OCI-LY3 (cell line): ENCODE data around the gene POM121C.
A peak's percentile ranks its signal among the peaks of the same experiment; 100 is the strongest.
"Not testable (repeated sequence)": the region's sequence is repeated elsewhere in the genome, so short reads cannot be mapped to it uniquely, and the experiment has no call there.

Experiments
- H2AFZ ChIP-seq: fragments of 200-600, 300-600 bp; shearing (Covaris generic); 2 replicates; pipeline ENCODE4 v1.6.0; 2014; ENCODE audit warnings: antibody characterized with exemption, low read depth, low read length
- H3K27ac ChIP-seq: fragments of 200-600, 300-600 bp; sonication (generic); 2 replicates; pipeline ENCODE4 v1.5.1; 2014; ENCODE audit warnings: mild to moderate bottlenecking, low read length, moderate library complexity, mixed read lengths
- H3K27me3 ChIP-seq: fragments of 200-600, 300-600 bp; sonication (generic); 2 replicates; pipeline ENCODE4 v1.6.1; 2014; ENCODE audit warnings: low read depth, low read length, mixed read lengths
- H3K36me3 ChIP-seq: fragments of 200-600, 300-600 bp; sonication (generic); replicated peaks from 2 replicates; pipeline ENCODE3; 2014; ENCODE audit warnings: low read depth, low read length, mixed read lengths
- H3K4me1 ChIP-seq: fragments of 300-600, 200-600 bp; sonication (generic); 2 replicates; pipeline ENCODE4 v1.6.1; 2014; ENCODE audit warnings: low read length, mixed read lengths
- H3K4me2 ChIP-seq: fragments of 200-600, 300-600 bp; sonication (generic); 2 replicates; pipeline ENCODE4 v1.6.1; 2014; ENCODE audit warnings: low read length, mixed read lengths
- H3K4me3 ChIP-seq: fragments of 300-600, 200-600 bp; sonication (generic); 2 replicates; pipeline ENCODE4 v1.5.1; 2014; ENCODE audit warnings: antibody characterized with exemption, mild to moderate bottlenecking, low read length, moderate library complexity
- H3K79me2 ChIP-seq: fragments of 300-600, 200-600 bp; shearing (Covaris generic); 2 replicates; pipeline ENCODE4 v1.6.1; 2014; ENCODE audit warnings: mild to moderate bottlenecking, low read length, mixed read lengths
- H3K9ac ChIP-seq: fragments of 300-600, 200-600 bp; shearing (Covaris generic); 2 replicates; pipeline ENCODE4 v1.6.0; 2014; ENCODE audit warnings: mild to moderate bottlenecking, low read length, moderate library complexity
- H3K9me3 ChIP-seq: fragments of 200-600, 300-600 bp; shearing (Covaris generic); 2 replicates; pipeline ENCODE4 v1.6.1; 2014; ENCODE audit warnings: low read length, mixed read lengths; ENCODE audit not compliant: insufficient read depth
- H4K20me1 ChIP-seq: fragments of 200-600, 300-600 bp; sonication (generic); 2 replicates; pipeline ENCODE4 v1.6.1; 2016; ENCODE audit warnings: low read length, mixed read lengths; ENCODE audit not compliant: insufficient read depth
- CTCF ChIP-seq: fragments of 200-600, 300-600 bp; sonication (generic); IDR thresholded peaks from 2 replicates; pipeline ENCODE4 v1.5.1; 2014; ENCODE audit warnings: antibody characterized with exemption, low read length, low read depth

POM121C gene

GRCh38 chr7:75470166-75470565 is 15.9 kb downstream of the POM121C start:
- H3K27me3 ChIP-seq, H3K36me3 ChIP-seq, H3K9me3 ChIP-seq: not testable (repeated sequence)

DNA sequence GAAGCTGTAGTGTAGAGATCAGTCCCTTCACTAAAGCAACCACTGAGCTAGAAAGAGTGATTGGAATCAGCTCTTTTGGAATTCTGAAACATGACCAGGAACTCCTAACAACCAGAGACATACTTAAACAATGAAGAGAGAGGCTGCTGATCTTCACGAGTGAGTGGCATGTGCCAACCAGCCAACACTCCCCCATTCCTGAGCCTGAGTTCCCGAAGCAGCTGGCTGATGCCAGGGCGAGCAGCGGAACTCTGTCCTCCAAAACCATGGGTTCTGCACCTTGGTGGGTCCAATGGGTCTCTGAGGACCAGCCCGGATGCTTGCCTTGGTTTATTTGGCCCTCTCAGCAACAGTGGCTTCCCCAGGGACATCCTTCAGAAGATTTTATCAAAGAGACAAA is 25.6 kb downstream of the POM121C start:
- not testable (repeated sequence) for H3K4me2 ChIP-seq, H3K79me2 ChIP-seq

More at GRCh38 chr7:75470166-75470565, 15.9 kb downstream of the POM121C start:
- H3K4me2 ChIP-seq, H4K20me1 ChIP-seq, H3K27ac ChIP-seq, H2AFZ ChIP-seq, H3K4me3 ChIP-seq, H3K9ac ChIP-seq, H3K79me2 ChIP-seq, H3K4me1 ChIP-seq: not testable (repeated sequence)

GRCh38 chr7:75458034-75458433 is 28.1 kb downstream of the POM121C start:
- H3K79me2 ChIP-seq, H3K4me1 ChIP-seq, H2AFZ ChIP-seq, H3K4me2 ChIP-seq, H3K9me3 ChIP-seq, H3K27ac ChIP-seq, H3K4me3 ChIP-seq, H3K36me3 ChIP-seq, H3K9ac ChIP-seq, H3K27me3 ChIP-seq, H4K20me1 ChIP-seq: not testable (repeated sequence)

More for the DNA sequence above, 25.6 kb downstream of the POM121C start:
- not testable (repeated sequence) for H3K27ac ChIP-seq, H3K9me3 ChIP-seq, H3K4me1 ChIP-seq, H3K36me3 ChIP-seq, H3K27me3 ChIP-seq, H4K20me1 ChIP-seq, H2AFZ ChIP-seq, H3K4me3 ChIP-seq, H3K9ac ChIP-seq

DNA sequence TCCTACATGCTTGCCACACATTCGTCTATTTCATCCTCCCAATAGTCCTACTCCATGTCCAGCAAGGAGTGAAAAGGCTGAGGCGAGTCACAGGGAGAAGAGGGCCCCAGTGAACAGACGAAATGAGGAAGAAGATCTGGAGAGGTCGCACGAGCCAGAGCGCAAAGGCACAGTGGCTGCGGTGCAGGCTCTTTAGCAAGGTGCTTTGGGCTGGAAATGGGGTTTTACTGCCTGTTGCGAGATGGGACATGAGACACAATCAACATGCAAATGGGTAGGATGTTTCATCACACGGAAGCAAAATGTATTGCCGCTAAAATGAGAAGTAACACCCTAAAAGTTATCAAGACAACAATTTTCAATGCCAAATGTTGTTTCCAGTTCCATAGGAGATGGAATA is 29.7 kb downstream of the POM121C start:
- H3K9me3 ChIP-seq, H3K4me1 ChIP-seq: not testable (repeated sequence)

GRCh38 chr7:75452494-75452955 is 33.6 kb downstream of the POM121C start:
- not testable (repeated sequence) for H3K36me3 ChIP-seq, H3K79me2 ChIP-seq, H3K9ac ChIP-seq, H2AFZ ChIP-seq, H3K4me2 ChIP-seq, H4K20me1 ChIP-seq, H3K4me1 ChIP-seq, H3K27me3 ChIP-seq, H3K9me3 ChIP-seq, H3K27ac ChIP-seq, H3K4me3 ChIP-seq
- peak; percentile 33 for TF ChIP-seq CTCF

More for the DNA sequence above, 29.7 kb downstream of the POM121C start:
- not testable (repeated sequence) for H2AFZ ChIP-seq, H3K79me2 ChIP-seq, H4K20me1 ChIP-seq, H3K27me3 ChIP-seq, H3K4me3 ChIP-seq, H3K36me3 ChIP-seq, H3K9ac ChIP-seq, H3K27ac ChIP-seq, H3K4me2 ChIP-seq

GRCh38 chr7:75449946-75450345 is 36.2 kb downstream of the POM121C start:
- not testable (repeated sequence) for H3K9ac ChIP-seq, H2AFZ ChIP-seq

GRCh38 chr7:75442465-75443111 is 43.5 kb downstream of the POM121C start:
- not testable (repeated sequence) for H3K36me3 ChIP-seq, H4K20me1 ChIP-seq, H3K4me1 ChIP-seq, H3K79me2 ChIP-seq, H3K27me3 ChIP-seq, H3K9me3 ChIP-seq, H3K27ac ChIP-seq, H2AFZ ChIP-seq
- Histone ChIP-seq H3K9ac (peak overlapping the region; percentile 51), H3K4me3 (peak overlapping the region; percentile 77), H3K4me2 (peak overlapping the region; percentile 60)

More at GRCh38 chr7:75449946-75450345, 36.2 kb downstream of the POM121C start:
- H4K20me1 ChIP-seq, H3K4me2 ChIP-seq, H3K4me1 ChIP-seq, H3K27ac ChIP-seq, H3K36me3 ChIP-seq, H3K79me2 ChIP-seq, H3K4me3 ChIP-seq, H3K27me3 ChIP-seq, H3K9me3 ChIP-seq: not testable (repeated sequence)

DNA sequence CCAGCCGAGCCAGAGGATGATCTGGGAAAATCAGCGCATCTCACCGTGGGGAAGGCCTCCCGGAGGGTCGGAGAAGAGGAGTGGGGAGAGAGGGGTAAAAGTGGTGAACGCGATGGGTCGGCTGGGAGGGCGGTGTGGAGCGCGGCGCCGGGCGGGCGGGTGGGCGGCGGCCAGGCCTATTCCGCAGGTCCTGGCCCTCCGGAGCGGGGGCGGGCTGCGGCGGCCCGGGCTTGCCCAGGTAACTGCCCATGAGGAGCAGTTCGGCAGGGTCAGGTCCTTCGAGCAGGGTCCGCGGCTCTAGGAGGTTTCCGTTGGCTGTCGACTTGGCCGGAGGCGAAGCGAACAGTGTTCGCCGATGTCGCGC is 44.0 kb downstream of the POM121C start:
- not testable (repeated sequence) for H3K36me3 ChIP-seq, H4K20me1 ChIP-seq, H2AFZ ChIP-seq, H3K79me2 ChIP-seq, H3K27ac ChIP-seq, H3K4me1 ChIP-seq, H3K9me3 ChIP-seq, H3K27me3 ChIP-seq
- H3K4me2 ChIP-seq: peak overlapping the region; percentile 54
- H3K9ac ChIP-seq: peak overlapping the region; percentile 27; the same call in 1 of the 2 replicates
- H3K4me3 ChIP-seq: peak overlapping the region; percentile 68; the same call in 1 of the 2 replicates

DNA sequence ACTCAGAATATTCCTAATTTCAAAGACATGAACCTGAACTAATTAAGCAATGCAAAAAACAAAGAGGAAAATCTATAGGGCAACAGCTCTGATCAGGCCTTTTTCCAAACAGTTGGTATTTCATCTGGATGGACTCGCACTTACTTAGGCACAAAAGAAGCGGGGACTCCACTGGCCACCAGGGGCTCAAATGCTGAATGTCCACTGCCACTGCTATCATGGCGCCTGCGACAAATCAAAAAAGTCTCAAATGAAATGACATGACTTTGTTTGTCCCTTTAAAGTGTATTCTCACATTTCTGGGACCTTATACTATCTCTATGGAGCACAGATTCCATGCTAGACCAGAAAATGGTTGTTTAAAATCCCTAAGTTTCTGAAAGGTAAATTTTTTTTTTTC is 47.1 kb downstream of the POM121C start:
- H3K4me1 ChIP-seq, H3K79me2 ChIP-seq, H3K4me3 ChIP-seq, H3K27me3 ChIP-seq, H3K9ac ChIP-seq, H3K36me3 ChIP-seq, H3K9me3 ChIP-seq, H2AFZ ChIP-seq, H4K20me1 ChIP-seq, H3K4me2 ChIP-seq, H3K27ac ChIP-seq: not testable (repeated sequence)
